ENCODE measurements around the gene UGGT2. TPM values are rescaled to one million over a fixed set of nuclear protein-coding genes. Genes with fewer than 3 reads are reported as not detected.

The UGGT2 gene
- total and polyA plus RNA-seq, 2 donors (not counting 1 experiment from before 2014, with no cell fraction given), result 0.39 to 6.7 TPM

- ATAC-seq (ENCODE audit: low read depth), result no peak
- no peak overlapping the region for H2AFZ ChIP-seq (ENCODE audit: insufficient read depth, low read depth, low read length, poor library complexity, severe bottlenecking)
- no peaks in the 10 kb centered on the region for H3K9me3 ChIP-seq (ENCODE audit: control extremely low read depth in 1 of 3, control insufficient read depth in 2 of 3, insufficient read depth in 1 of 3, low read length in 2 of 3)
- no peak overlapping the region for H3K27ac ChIP-seq (ENCODE audit: low read length in 2 of 2)
- no peak overlapping the region for H3K4me3 Mint-ChIP-seq
- H3K9me3 Mint-ChIP-seq (ENCODE audit: insufficient read depth), result no peaks in the 10 kb centered on the region
- no peaks in the 10 kb centered on the region for H4K20me1 ChIP-seq (ENCODE audit: control insufficient read depth, insufficient read depth, low read length, poor library complexity, severe bottlenecking)
- no peak for DNase-seq
- H3K27ac Mint-ChIP-seq, result no peak overlapping the region
- no peaks in the 10 kb centered on the region for H3K27me3 Mint-ChIP-seq
- no peak overlapping the region for H3K9ac ChIP-seq (ENCODE audit: low read length)
- ChIA-PET CTCF (no interaction called here), POLR2A (no interaction called here)
- 100% methylated on average over 1 of the region's 2 CpGs for WGBS (ENCODE audit: insufficient coverage)
- intact Hi-C loops (cut with micrococcal nuclease), result no loop called here
- no peaks in the 10 kb centered on the region for H3K4me1 ChIP-seq (ENCODE audit: control insufficient read depth in 2 of 2, insufficient read depth in 2 of 2, low read length in 2 of 2)
- H3K79me2 ChIP-seq (ENCODE audit: control insufficient read depth, insufficient read depth, low read length), result no peaks in the 10 kb centered on the region
- no peaks in the 10 kb centered on the region for H3K27me3 ChIP-seq (replicated peaks in 1 of 4; ENCODE audit: control extremely low read depth in 1 of 4, control insufficient read depth in 3 of 4, insufficient read depth in 4 of 4, low read length in 3 of 4)
- no peak overlapping the region for H3K4me3 ChIP-seq (ENCODE audit: control extremely low read depth in 1 of 5, extremely low read depth in 1 of 5, insufficient read depth in 1 of 5, low read depth in 2 of 5, low read length in 4 of 5)
- H3K4me1 Mint-ChIP-seq, result no peaks in the 10 kb centered on the region
- TF ChIP-seq CTCF (IDR thresholded peaks at IDR 0.05), result no peak
- TF ChIP-seq EZH2 (IDR thresholded peaks at IDR 0.05; ENCODE audit: borderline replicate concordance, insufficient read depth, low read depth, low read length, poor library complexity, severe bottlenecking), result no peak
- no peaks in the 10 kb centered on the region for H3K36me3 ChIP-seq (replicated peaks in 1 of 2; ENCODE audit: control extremely low read depth in 1 of 2, control insufficient read depth in 1 of 2, extremely low read depth in 1 of 2, insufficient read depth in 2 of 2, low read length in 1 of 2)
- no peak overlapping the region for H3K4me2 ChIP-seq (replicated peaks; ENCODE audit: low read depth, low read length, poor library complexity, severe bottlenecking)
Observed at GRCh38 chr13:95874286-95874685, 178.9 kb downstream of the UGGT2 start.

- Mint-ChIP-seq H3K4me1 (no peaks in the 10 kb centered on the region), H3K27ac (no peak overlapping the region), H3K4me3 (no peak overlapping the region), H3K9me3 (ENCODE audit: insufficient read depth) (no peaks in the 10 kb centered on the region), H3K27me3 (no peaks in the 10 kb centered on the region)
- Histone ChIP-seq H3K4me3 (ENCODE audit: control extremely low read depth in 1 of 5, extremely low read depth in 1 of 5, insufficient read depth in 1 of 5, low read depth in 2 of 5, low read length in 4 of 5) (no peak overlapping the region), H3K9ac (ENCODE audit: low read length) (no peak overlapping the region), H3K27me3 (replicated peaks in 1 of 4; ENCODE audit: control extremely low read depth in 1 of 4, control insufficient read depth in 3 of 4, insufficient read depth in 4 of 4, low read length in 3 of 4) (no peaks in the 10 kb centered on the region), H2AFZ (ENCODE audit: insufficient read depth, low read depth, low read length, poor library complexity, severe bottlenecking) (no peak overlapping the region), H3K79me2 (ENCODE audit: control insufficient read depth, insufficient read depth, low read length) (no peaks in the 10 kb centered on the region), H3K9me3 (ENCODE audit: control extremely low read depth in 1 of 3, control insufficient read depth in 2 of 3, insufficient read depth in 1 of 3, low read length in 2 of 3) (no peaks in the 10 kb centered on the region), H3K4me1 (ENCODE audit: control insufficient read depth in 2 of 2, insufficient read depth in 2 of 2, low read length in 2 of 2) (no peaks in the 10 kb centered on the region), H4K20me1 (ENCODE audit: control insufficient read depth, insufficient read depth, low read length, poor library complexity, severe bottlenecking) (no peaks in the 10 kb centered on the region), H3K27ac (ENCODE audit: low read length in 2 of 2) (no peak overlapping the region), H3K36me3 (replicated peaks in 1 of 2; ENCODE audit: control extremely low read depth in 1 of 2, control insufficient read depth in 1 of 2, extremely low read depth in 1 of 2, insufficient read depth in 2 of 2, low read length in 1 of 2) (no peaks in the 10 kb centered on the region), H3K4me2 (replicated peaks; ENCODE audit: low read depth, low read length, poor library complexity, severe bottlenecking) (no peak overlapping the region)
- no peak for DNase-seq
- intact Hi-C loops (cut with micrococcal nuclease), result no loop called here
- 100% methylated on average over 1 of the region's 4 CpGs for WGBS (ENCODE audit: insufficient coverage)
- TF ChIP-seq CTCF (IDR thresholded peaks at IDR 0.05) (no peak), EZH2 (IDR thresholded peaks at IDR 0.05; ENCODE audit: borderline replicate concordance, insufficient read depth, low read depth, low read length, poor library complexity, severe bottlenecking) (no peak)
- no peak for ATAC-seq (ENCODE audit: low read depth)
- ChIA-PET CTCF (no interaction called here), POLR2A (no interaction called here)
Observed at GRCh38 chr13:95870421-95870820, 182.8 kb downstream of the UGGT2 start.
